Endothelial cell (in vitro differentiated cells): Measurements from ENCODE around the gene BYSL. TPM values are rescaled to one million over a fixed set of nuclear protein-coding genes. Genes with fewer than 3 reads are reported as not detected.

Source experiments
- DNase-seq: peaks from one replicate; pipeline ENCODE4 v3.0.0; 2021; ENCODE audit warnings: low spot score
- H3K27ac Mint-ChIP-seq: one replicate; pipeline ENCODE4 v1.8.0; 2021; ENCODE audit warnings: mixed read lengths, inconsistent platforms; ENCODE audit not compliant: unreplicated experiment
- H3K27me3 Mint-ChIP-seq: one replicate; pipeline ENCODE4 v1.8.0; 2021; ENCODE audit warnings: mild to moderate bottlenecking, moderate library complexity, mixed read lengths, inconsistent platforms; ENCODE audit not compliant: unreplicated experiment
- H3K36me3 Mint-ChIP-seq: one replicate; pipeline ENCODE4 v1.8.0; 2021; ENCODE audit warnings: mild to moderate bottlenecking, low read depth, mixed read lengths, inconsistent platforms; ENCODE audit not compliant: unreplicated experiment
- H3K4me1 Mint-ChIP-seq: one replicate; pipeline ENCODE4 v1.8.0; 2021; ENCODE audit warnings: mild to moderate bottlenecking, mixed read lengths, inconsistent platforms; ENCODE audit not compliant: unreplicated experiment
- H3K4me3 Mint-ChIP-seq: one replicate; pipeline ENCODE4 v1.8.0; 2021; ENCODE audit warnings: mild to moderate bottlenecking, mixed read lengths, inconsistent platforms; ENCODE audit not compliant: unreplicated experiment
- H3K9me3 Mint-ChIP-seq: one replicate; pipeline ENCODE4 v1.8.0; 2021; ENCODE audit warnings: mixed read lengths, inconsistent platforms; ENCODE audit not compliant: unreplicated experiment
- total RNA-seq: library from RNA; stranded (reverse); fragmentation: NEBNext Ultra II Directional; extraction: Animal tissue kit (Norgen Biotek cat#: 25700); gene quantifications from one replicate; pipeline ENCODE4 v1.2.1, GENCODE V29; 2021; ENCODE audit not compliant: unreplicated experiment
- TF ChIP-seq, protein P1 (sequence below): fragments of 200-600 bp; sonication (generic); IDR thresholded peaks from one replicate; pipeline ENCODE4 v1.5.0; 2021; ENCODE audit warnings: antibody characterized with exemption; ENCODE audit not compliant: unreplicated experiment

The BYSL gene
- total RNA-seq, 1 donor from 2014 or later = 21.9 TPM

DNA sequence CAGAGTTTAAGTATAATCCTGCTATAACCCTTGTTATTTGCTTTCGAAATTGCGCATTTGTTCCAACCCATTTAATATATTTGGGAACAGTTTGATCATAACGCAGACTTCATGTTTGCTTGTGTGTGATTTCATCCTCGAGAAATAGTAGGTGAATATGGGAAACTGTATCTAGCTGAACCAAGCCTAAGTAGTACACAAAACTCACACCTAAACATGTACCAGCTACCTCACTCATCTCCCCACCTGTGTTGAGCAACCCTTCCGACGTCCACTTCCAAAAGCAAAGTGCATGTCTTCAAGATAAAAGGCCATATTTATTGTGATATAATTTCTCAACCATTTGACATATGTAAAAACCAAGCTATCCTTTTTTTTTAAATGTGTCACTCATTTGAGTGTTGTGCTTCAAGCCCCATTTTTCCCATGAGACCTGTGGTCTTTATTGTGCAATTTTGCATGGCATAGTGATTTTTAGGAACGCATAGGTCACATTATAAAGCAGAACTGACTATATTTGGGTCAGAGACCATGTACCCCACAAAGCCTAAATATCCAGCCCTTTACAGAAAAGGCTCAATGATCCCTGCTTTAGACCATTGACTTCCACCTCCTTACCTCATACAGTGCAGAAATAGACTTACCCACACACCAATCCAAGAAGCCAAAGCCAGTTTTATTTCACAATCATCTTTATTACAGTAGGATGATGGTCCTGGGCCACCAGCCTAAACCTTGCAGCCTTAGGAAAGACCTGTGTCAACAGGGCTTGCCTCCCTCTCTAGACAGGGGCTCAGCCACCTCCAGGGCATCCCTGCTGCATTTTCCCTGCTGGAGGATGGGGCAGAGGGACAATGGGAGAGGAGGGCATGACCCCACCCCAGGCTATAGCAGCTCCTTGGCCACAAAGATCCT, 13.2 kb downstream of the BYSL start:
- peaks cover 2% of the 10 kb centered on the region for H3K27me3 Mint-ChIP-seq
- peaks cover 28% of the 10 kb centered on the region for H3K36me3 Mint-ChIP-seq
- peak overlapping the region; percentile 4 for H3K27ac Mint-ChIP-seq
- H3K4me3 Mint-ChIP-seq = peak overlapping the region; percentile 4
- TF ChIP-seq, protein P1, sequence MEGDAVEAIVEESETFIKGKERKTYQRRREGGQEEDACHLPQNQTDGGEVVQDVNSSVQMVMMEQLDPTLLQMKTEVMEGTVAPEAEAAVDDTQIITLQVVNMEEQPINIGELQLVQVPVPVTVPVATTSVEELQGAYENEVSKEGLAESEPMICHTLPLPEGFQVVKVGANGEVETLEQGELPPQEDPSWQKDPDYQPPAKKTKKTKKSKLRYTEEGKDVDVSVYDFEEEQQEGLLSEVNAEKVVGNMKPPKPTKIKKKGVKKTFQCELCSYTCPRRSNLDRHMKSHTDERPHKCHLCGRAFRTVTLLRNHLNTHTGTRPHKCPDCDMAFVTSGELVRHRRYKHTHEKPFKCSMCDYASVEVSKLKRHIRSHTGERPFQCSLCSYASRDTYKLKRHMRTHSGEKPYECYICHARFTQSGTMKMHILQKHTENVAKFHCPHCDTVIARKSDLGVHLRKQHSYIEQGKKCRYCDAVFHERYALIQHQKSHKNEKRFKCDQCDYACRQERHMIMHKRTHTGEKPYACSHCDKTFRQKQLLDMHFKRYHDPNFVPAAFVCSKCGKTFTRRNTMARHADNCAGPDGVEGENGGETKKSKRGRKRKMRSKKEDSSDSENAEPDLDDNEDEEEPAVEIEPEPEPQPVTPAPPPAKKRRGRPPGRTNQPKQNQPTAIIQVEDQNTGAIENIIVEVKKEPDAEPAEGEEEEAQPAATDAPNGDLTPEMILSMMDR = no peak
- peaks cover 19% of the 10 kb centered on the region for H3K4me1 Mint-ChIP-seq
- no peak for DNase-seq
- H3K9me3 Mint-ChIP-seq = no peaks in the 10 kb centered on the region

DNA sequence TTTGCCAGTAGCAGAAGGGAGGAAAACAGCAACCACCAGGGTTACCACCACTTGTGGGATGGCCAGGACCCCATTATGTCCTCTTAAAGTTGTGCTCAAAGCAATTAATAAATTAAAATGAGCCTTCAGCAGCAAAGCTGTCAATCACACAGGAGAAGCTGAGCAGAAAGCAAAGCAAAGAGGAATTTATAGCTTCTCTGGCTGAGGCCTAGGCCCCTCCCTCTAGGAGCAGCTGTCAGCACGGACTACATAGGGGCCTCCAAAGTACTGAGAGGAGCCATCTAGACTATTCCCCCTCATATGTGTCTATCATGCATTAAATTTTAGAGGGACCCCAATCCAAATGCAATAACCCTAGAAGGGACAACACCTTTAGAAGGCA, 13.9 kb downstream of the BYSL start:
- DNase-seq = no peak
- Mint-ChIP-seq H3K9me3 (no peaks in the 10 kb centered on the region), H3K36me3 (peaks cover 26% of the 10 kb centered on the region), H3K4me3 (no peak overlapping the region), H3K4me1 (peaks cover 25% of the 10 kb centered on the region), H3K27me3 (peaks cover 6% of the 10 kb centered on the region), H3K27ac (no peak overlapping the region)
- TF ChIP-seq, protein P1 = no peak

DNA sequence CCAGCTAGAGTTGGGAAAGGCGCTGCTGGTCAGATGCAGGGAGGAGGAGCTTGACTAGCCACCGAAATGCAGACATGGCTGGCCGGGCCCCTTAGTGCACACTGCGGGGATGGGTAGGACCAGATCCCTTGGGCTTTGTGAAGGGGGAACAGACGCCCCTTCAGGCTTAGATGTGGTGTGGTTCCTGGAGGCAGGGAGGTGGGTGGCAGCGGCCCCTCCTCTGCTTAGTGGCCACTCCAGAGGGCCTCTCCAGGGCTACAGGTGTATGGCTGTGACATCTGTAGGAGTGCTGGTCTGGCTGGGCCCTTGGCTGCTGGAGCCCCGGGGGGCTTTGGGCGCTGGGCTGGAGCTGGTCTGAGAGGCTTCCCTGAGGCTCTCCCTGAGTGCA, 14.4 kb downstream of the BYSL start:
- peaks cover 6% of the 10 kb centered on the region for H3K27me3 Mint-ChIP-seq
- no peak for DNase-seq
- peaks cover 28% of the 10 kb centered on the region for H3K4me1 Mint-ChIP-seq
- no peak overlapping the region for H3K4me3 Mint-ChIP-seq
- TF ChIP-seq, protein P1 = no peak
- no peak overlapping the region for H3K27ac Mint-ChIP-seq
- H3K9me3 Mint-ChIP-seq = no peaks in the 10 kb centered on the region
- peaks cover 26% of the 10 kb centered on the region for H3K36me3 Mint-ChIP-seq

DNA sequence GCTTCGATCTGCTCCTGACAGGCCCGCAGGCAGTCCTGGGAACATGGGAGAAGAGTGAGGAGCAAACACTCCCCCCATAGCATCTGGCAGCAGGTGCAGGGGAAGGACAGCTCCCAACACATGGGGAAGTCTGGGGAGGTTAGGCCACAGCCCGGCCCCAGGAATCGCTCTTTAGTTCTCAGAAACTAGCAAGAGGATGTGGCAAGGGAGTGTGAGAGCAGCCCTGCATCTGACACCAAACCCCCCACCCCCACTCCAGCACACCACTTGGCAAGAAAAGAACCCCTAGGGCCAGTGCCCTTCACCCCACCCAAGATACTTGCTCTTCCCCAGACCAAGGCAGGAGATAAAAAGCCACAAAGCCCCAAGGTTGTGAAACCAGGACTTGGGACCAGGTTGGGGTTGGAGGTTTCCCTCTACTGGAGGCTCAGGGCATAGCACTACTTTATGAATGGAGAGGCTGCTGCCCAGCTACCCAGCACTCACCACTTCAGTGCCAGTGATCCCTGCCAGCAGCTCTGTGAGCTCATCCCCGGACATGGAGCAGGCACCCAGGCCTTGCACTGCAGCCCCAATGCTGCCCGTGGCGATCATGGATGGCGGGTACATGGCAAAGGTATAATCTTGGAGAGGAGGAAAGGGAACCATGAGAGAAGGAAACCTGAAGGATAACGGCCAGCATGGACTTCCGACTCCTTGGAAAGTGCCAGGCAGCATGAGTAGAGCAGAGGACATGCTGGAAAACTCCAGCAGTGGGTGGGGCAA, 15.0 kb downstream of the BYSL start:
- DNase-seq = peak; percentile 68
- TF ChIP-seq, protein P1 = peak; percentile 87
- Mint-ChIP-seq H3K27ac (no peak overlapping the region), H3K27me3 (peaks cover 6% of the 10 kb centered on the region), H3K4me1 (peaks cover 28% of the 10 kb centered on the region), H3K36me3 (peaks cover 26% of the 10 kb centered on the region), H3K9me3 (no peaks in the 10 kb centered on the region), H3K4me3 (no peak overlapping the region)
